Breast epithelium (tissue), 3 donors: ENCODE results near the gene NPTX2.

Experiments used
- POLR2A ChIP-seq: fragments of 450-650 bp; IDR thresholded peaks from one replicate; pipeline ENCODE4 v1.6.1; 2016; ENCODE audit warnings: antibody characterized with exemption, mild to moderate bottlenecking, moderate library complexity
- TF ChIP-seq, protein P1 (sequence below), 3 donors: fragments of 450-650 bp; IDR thresholded peaks; one replicate each; pipeline ENCODE4 v1.5.1; 2016 to 2017; ENCODE audit warnings: antibody characterized with exemption in 3 of 3, mild to moderate bottlenecking in 3 of 3, moderate library complexity in 3 of 3

DNA sequence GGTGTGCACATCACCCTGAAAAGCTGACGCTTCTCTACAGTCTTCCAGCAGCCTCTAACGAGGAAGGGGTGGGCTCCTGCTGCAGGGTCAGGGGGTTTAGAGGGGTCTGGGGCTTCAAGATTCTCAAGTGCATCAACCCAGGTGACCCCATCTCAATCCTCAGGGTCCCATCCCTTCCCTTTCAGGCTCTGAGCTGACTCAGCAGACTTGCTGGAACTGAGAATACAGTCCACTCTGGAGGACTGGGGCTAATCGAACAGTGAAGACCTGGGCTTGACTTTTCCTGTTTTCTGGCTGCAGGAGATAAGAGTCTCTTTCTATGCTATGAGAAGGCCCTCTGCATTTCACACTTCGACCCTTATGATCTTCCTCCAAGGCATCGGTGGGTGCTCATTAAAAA lies 22.3 kb upstream of the NPTX2 start:
- TF ChIP-seq POLR2A: no peak
- TF ChIP-seq, protein P1, sequence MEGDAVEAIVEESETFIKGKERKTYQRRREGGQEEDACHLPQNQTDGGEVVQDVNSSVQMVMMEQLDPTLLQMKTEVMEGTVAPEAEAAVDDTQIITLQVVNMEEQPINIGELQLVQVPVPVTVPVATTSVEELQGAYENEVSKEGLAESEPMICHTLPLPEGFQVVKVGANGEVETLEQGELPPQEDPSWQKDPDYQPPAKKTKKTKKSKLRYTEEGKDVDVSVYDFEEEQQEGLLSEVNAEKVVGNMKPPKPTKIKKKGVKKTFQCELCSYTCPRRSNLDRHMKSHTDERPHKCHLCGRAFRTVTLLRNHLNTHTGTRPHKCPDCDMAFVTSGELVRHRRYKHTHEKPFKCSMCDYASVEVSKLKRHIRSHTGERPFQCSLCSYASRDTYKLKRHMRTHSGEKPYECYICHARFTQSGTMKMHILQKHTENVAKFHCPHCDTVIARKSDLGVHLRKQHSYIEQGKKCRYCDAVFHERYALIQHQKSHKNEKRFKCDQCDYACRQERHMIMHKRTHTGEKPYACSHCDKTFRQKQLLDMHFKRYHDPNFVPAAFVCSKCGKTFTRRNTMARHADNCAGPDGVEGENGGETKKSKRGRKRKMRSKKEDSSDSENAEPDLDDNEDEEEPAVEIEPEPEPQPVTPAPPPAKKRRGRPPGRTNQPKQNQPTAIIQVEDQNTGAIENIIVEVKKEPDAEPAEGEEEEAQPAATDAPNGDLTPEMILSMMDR (IDR thresholded peaks at IDR 0.05): no peak
